ENCODE data around the gene MNAT1. TPM values are rescaled to one million over a fixed set of nuclear protein-coding genes. Genes with fewer than 3 reads are reported as not detected.
A peak's percentile ranks its signal among the peaks of the same experiment; 100 is the strongest.

Gene MNAT1
- polyA plus RNA-seq, 1 of the 3 experiments (the other 2 are of a cell fraction) = 38.9 TPM

DNA sequence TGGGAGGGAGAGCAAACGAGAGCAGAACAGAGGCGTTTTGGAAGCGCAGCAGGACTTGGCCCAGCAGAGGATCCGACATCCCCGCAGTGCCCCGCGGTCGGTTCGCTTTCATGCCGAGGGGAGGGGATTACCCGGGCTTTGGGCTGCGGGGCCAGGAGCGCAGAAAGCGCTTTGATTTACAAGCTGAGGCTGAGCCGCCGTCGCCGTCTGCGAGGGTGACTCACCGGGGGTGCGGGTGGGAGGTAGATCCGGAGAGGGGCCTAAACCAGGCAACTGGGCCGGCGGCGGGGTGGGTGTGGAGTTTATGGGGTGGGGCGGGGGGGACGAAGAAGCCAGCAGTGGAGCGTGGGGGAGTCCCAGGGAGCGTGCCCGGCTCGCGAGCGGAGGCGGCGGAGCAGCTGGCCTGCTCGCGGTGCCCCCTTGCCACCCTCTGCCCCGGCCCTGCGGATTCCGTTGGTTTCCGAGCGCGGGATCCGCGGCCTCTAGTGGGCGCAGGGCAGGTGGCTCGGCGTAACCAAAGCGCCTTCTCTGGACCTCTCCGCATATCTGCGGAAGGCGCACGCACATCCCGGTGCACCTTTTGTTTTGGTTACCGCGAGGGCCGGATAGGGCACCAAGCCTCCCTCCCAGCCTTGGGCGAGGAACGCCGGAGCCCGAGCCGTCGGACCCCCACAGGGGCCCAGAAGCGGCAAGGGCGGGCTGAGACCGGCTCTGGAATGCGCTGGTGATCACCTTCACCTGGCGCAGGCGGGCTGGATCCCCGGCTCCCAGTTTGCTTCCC lies 13.0 kb upstream of the MNAT1 start:
- H3K79me2 ChIP-seq (ENCODE audit: insufficient read depth) = peaks cover 74% of the 10 kb centered on the region
- H3K9ac ChIP-seq = peak overlapping the region; percentile 89
- POLR2A ChIA-PET = no interaction called here
- H4K20me1 ChIP-seq (ENCODE audit: insufficient read depth) = peaks cover 22% of the 10 kb centered on the region; the same call in 1 of the 2 replicates
- peak overlapping the region; percentile 11; the same call in 1 of the 2 replicates for H2AFZ ChIP-seq (ENCODE audit: low read depth)
- H3K9me2 ChIP-seq = no peaks in the 10 kb centered on the region
- H3K27ac ChIP-seq (ENCODE audit: low read depth in 2 of 2, low read length in 1 of 2) = peak overlapping the region; percentile 39 to 89; a peak in 3 of 4 replicates
- peak; percentile 77 for DNase-seq
- H3K27me3 ChIP-seq (ENCODE audit: insufficient read depth) = no peaks in the 10 kb centered on the region
- H3K36me3 ChIP-seq (replicated peaks in 1 of 2; ENCODE audit: control insufficient read depth in 1 of 2, insufficient read depth in 2 of 2, low read length in 1 of 2) = peaks cover 26 to 31% of the 10 kb centered on the region in 2 experiments
- 11% methylated on average over 33 of the region's 70 CpGs for WGBS (ENCODE audit: low lambda C conversion rate)
- H3K9me3 ChIP-seq = no peaks in the 10 kb centered on the region
- peak overlapping the region; percentile 96 for H3K4me2 ChIP-seq
- CTCF ChIA-PET = interaction anchor here (1.0 to 1.4 kb wide), 7 partner anchors 16 to 532 kb away, joined by 3 to 6 read pairs (median 4); no protein-coding TSS in a partner anchor
- H3K4me1 ChIP-seq (ENCODE audit: control insufficient read depth in 1 of 2, insufficient read depth in 2 of 2, low read depth in 1 of 2, low read length in 1 of 2) = peaks cover 13 to 15% of the 10 kb centered on the region in 2 experiments; a peak in 3 of 4 replicates
- peak overlapping the region; percentile 82 to 95 for H3K4me3 ChIP-seq (ENCODE audit: low read depth in 2 of 2, low read length in 1 of 2)
- peaks cover 20% of the 10 kb centered on the region for H3F3A ChIP-seq (replicated peaks; ENCODE audit: insufficient read depth)
- TF ChIP-seq RAD21 (IDR thresholded peaks at IDR 0.05; ENCODE audit: low read length) = peak; percentile 10; the same call in 1 of the 2 replicates
- no peak for TF ChIP-seq GATA2 (CRISPR knock-in tag; IDR thresholded peaks at IDR 0.05)
- TF ChIP-seq, protein P1, sequence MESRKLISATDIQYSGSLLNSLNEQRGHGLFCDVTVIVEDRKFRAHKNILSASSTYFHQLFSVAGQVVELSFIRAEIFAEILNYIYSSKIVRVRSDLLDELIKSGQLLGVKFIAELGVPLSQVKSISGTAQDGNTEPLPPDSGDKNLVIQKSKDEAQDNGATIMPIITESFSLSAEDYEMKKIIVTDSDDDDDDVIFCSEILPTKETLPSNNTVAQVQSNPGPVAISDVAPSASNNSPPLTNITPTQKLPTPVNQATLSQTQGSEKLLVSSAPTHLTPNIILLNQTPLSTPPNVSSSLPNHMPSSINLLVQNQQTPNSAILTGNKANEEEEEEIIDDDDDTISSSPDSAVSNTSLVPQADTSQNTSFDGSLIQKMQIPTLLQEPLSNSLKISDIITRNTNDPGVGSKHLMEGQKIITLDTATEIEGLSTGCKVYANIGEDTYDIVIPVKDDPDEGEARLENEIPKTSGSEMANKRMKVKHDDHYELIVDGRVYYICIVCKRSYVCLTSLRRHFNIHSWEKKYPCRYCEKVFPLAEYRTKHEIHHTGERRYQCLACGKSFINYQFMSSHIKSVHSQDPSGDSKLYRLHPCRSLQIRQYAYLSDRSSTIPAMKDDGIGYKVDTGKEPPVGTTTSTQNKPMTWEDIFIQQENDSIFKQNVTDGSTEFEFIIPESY (IDR thresholded peaks at IDR 0.05; ENCODE audit: borderline replicate concordance, low read depth) = no peak
- TF ChIP-seq SIN3A (IDR thresholded peaks at IDR 0.05; ENCODE audit: borderline replicate concordance, low read depth, low read length) = no peak
- TF ChIP-seq EP300 (IDR thresholded peaks at IDR 0.05; ENCODE audit: borderline replicate concordance in 1 of 2, low read depth in 1 of 2, low read length in 1 of 2) = peak in 1 of 2 experiments; percentile 42; a peak in 1 of 4 replicates
- TF ChIP-seq, protein P2, sequence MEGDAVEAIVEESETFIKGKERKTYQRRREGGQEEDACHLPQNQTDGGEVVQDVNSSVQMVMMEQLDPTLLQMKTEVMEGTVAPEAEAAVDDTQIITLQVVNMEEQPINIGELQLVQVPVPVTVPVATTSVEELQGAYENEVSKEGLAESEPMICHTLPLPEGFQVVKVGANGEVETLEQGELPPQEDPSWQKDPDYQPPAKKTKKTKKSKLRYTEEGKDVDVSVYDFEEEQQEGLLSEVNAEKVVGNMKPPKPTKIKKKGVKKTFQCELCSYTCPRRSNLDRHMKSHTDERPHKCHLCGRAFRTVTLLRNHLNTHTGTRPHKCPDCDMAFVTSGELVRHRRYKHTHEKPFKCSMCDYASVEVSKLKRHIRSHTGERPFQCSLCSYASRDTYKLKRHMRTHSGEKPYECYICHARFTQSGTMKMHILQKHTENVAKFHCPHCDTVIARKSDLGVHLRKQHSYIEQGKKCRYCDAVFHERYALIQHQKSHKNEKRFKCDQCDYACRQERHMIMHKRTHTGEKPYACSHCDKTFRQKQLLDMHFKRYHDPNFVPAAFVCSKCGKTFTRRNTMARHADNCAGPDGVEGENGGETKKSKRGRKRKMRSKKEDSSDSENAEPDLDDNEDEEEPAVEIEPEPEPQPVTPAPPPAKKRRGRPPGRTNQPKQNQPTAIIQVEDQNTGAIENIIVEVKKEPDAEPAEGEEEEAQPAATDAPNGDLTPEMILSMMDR (IDR thresholded peaks at IDR 0.05) = peak; percentile 48
- TF ChIP-seq, protein P3, sequence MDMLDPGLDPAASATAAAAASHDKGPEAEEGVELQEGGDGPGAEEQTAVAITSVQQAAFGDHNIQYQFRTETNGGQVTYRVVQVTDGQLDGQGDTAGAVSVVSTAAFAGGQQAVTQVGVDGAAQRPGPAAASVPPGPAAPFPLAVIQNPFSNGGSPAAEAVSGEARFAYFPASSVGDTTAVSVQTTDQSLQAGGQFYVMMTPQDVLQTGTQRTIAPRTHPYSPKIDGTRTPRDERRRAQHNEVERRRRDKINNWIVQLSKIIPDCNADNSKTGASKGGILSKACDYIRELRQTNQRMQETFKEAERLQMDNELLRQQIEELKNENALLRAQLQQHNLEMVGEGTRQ (IDR thresholded peaks at IDR 0.05; ENCODE audit: borderline replicate concordance, low read depth, low read length) = no peak
- TF ChIP-seq, protein P4, sequence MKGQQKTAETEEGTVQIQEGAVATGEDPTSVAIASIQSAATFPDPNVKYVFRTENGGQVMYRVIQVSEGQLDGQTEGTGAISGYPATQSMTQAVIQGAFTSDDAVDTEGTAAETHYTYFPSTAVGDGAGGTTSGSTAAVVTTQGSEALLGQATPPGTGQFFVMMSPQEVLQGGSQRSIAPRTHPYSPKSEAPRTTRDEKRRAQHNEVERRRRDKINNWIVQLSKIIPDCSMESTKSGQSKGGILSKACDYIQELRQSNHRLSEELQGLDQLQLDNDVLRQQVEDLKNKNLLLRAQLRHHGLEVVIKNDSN (IDR thresholded peaks at IDR 0.05; ENCODE audit: borderline replicate concordance, low read depth) = no peak
- TF ChIP-seq CHD2 (IDR thresholded peaks at IDR 0.05; ENCODE audit: low read length, partially characterized antibody) = no peak
- TF ChIP-seq, protein P5, sequence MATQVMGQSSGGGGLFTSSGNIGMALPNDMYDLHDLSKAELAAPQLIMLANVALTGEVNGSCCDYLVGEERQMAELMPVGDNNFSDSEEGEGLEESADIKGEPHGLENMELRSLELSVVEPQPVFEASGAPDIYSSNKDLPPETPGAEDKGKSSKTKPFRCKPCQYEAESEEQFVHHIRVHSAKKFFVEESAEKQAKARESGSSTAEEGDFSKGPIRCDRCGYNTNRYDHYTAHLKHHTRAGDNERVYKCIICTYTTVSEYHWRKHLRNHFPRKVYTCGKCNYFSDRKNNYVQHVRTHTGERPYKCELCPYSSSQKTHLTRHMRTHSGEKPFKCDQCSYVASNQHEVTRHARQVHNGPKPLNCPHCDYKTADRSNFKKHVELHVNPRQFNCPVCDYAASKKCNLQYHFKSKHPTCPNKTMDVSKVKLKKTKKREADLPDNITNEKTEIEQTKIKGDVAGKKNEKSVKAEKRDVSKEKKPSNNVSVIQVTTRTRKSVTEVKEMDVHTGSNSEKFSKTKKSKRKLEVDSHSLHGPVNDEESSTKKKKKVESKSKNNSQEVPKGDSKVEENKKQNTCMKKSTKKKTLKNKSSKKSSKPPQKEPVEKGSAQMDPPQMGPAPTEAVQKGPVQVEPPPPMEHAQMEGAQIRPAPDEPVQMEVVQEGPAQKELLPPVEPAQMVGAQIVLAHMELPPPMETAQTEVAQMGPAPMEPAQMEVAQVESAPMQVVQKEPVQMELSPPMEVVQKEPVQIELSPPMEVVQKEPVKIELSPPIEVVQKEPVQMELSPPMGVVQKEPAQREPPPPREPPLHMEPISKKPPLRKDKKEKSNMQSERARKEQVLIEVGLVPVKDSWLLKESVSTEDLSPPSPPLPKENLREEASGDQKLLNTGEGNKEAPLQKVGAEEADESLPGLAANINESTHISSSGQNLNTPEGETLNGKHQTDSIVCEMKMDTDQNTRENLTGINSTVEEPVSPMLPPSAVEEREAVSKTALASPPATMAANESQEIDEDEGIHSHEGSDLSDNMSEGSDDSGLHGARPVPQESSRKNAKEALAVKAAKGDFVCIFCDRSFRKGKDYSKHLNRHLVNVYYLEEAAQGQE (IDR thresholded peaks at IDR 0.05; ENCODE audit: low read depth, low read length) = no peak
- TF ChIP-seq MEF2A (IDR thresholded peaks at IDR 0.05; ENCODE audit: borderline replicate concordance, low read depth) = no peak
- TF ChIP-seq SMC3 (IDR thresholded peaks at IDR 0.05; ENCODE audit: low read depth, low read length) = no peak
- peak; percentile 36; the same call in 1 of the 2 replicates for TF ChIP-seq TCF12 (IDR thresholded peaks at IDR 0.05)
- no peak for TF ChIP-seq MXI1 (IDR thresholded peaks at IDR 0.05; ENCODE audit: low read depth, low read length)
- TF ChIP-seq NRF1 (IDR thresholded peaks at IDR 0.05; ENCODE audit: low read depth, low read length) = no peak
- TF ChIP-seq JUND (IDR thresholded peaks at IDR 0.05) = peak; percentile 69
- peak; percentile 35; the same call in 1 of the 2 replicates for TF ChIP-seq FOXM1 (IDR thresholded peaks at IDR 0.05; ENCODE audit: low read depth)
- no peak for TF ChIP-seq ELF1 (IDR thresholded peaks at IDR 0.05)
- no peak for TF ChIP-seq RCOR1 (IDR thresholded peaks at IDR 0.05; ENCODE audit: low read length)
- TF ChIP-seq YY1 (IDR thresholded peaks at IDR 0.05; ENCODE audit: low read depth) = no peak
- TF ChIP-seq, protein P6, sequence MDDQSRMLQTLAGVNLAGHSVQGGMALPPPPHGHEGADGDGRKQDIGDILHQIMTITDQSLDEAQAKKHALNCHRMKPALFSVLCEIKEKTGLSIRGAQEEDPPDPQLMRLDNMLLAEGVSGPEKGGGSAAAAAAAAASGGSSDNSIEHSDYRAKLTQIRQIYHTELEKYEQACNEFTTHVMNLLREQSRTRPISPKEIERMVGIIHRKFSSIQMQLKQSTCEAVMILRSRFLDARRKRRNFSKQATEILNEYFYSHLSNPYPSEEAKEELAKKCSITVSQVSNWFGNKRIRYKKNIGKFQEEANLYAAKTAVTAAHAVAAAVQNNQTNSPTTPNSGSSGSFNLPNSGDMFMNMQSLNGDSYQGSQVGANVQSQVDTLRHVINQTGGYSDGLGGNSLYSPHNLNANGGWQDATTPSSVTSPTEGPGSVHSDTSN (IDR thresholded peaks at IDR 0.05) = peak; percentile 71
- TF ChIP-seq POLR2AphosphoS5 (IDR thresholded peaks at IDR 0.05; ENCODE audit: low read depth, low read length) = 0 out of 2 replicates have a peak, but pooled peaks have one; percentile 11
